ENCODE measurements around the gene DHRS13. TPM values are rescaled to one million over a fixed set of nuclear protein-coding genes. Genes with fewer than 3 reads are reported as not detected.
"Not testable (repeated sequence)": the region's sequence is repeated elsewhere in the genome, so short reads cannot be mapped to it uniquely, and the experiment has no call there.

Gene DHRS13
- polyA plus RNA-seq, 4 donors = 13.1 to 19.0 (median 14.7) TPM

GRCh38 chr17:28906706-28907438 is 4.0 kb upstream of the DHRS13 start:
- no peak for DNase-seq (ENCODE audit: low read depth in 4 of 4, low spot score in 3 of 4)

GRCh38 chr17:28906276-28906675 is 3.4 kb upstream of the DHRS13 start:
- no peak for DNase-seq (ENCODE audit: low read depth in 4 of 4, low spot score in 3 of 4)

GRCh38 chr17:28904800-28905199 is 1.9 kb upstream of the DHRS13 start:
- no peak for DNase-seq (ENCODE audit: low read depth in 4 of 4, low spot score in 3 of 4)

GRCh38 chr17:28903546-28903841 is 615 bp upstream of the DHRS13 start:
- not testable (repeated sequence) for DNase-seq (ENCODE audit: low read depth in 4 of 4, low spot score in 3 of 4)

- peak in 2 of 4 donors; percentile 47 to 49 for DNase-seq (ENCODE audit: low read depth in 4 of 4, low spot score in 3 of 4)
Measured at GRCh38 chr17:28901866-28902818, 737 bp downstream of the DHRS13 start.

- no peak for DNase-seq (ENCODE audit: low read depth in 4 of 4, low spot score in 3 of 4)
Measured at GRCh38 chr17:28900986-28901726, 1.7 kb downstream of the DHRS13 start.

- no peak for DNase-seq (ENCODE audit: low read depth in 4 of 4, low spot score in 3 of 4)
Measured at GRCh38 chr17:28899212-28899815, 3.6 kb downstream of the DHRS13 start.

- no peak for DNase-seq (ENCODE audit: low read depth in 4 of 4, low spot score in 3 of 4)
Measured at GRCh38 chr17:28898527-28898955, 4.3 kb downstream of the DHRS13 start.

GRCh38 chr17:28897769-28898526 is 4.9 kb downstream of the DHRS13 start:
- DNase-seq (ENCODE audit: low read depth in 4 of 4, low spot score in 3 of 4) = no peak

- peak in 1 of 4 donors; percentile 32 for DNase-seq (ENCODE audit: low read depth in 4 of 4, low spot score in 3 of 4)
Measured at GRCh38 chr17:28896884-28897768, 5.8 kb downstream of the DHRS13 start, which contains the start of gene FLOT2. TSS of gene FLOT2 (minus strand) at chr17:28897733. CDS start at chr17:28897574, 159 bp downstream.

GRCh38 chr17:28896491-28896883 is 6.4 kb downstream of the DHRS13 start:
- no peak for DNase-seq (ENCODE audit: low read depth in 4 of 4, low spot score in 3 of 4)

- no peak for DNase-seq (ENCODE audit: low read depth in 4 of 4, low spot score in 3 of 4)
Measured at GRCh38 chr17:28895794-28896447, 7.0 kb downstream of the DHRS13 start.

GRCh38 chr17:28893248-28894183 is 9.4 kb downstream of the DHRS13 start:
- DNase-seq (ENCODE audit: low read depth in 4 of 4, low spot score in 3 of 4) = not testable (repeated sequence)

GRCh38 chr17:28892024-28892423 is 10.9 kb downstream of the DHRS13 start:
- no peak for DNase-seq (ENCODE audit: low read depth in 4 of 4, low spot score in 3 of 4)

- no peak for DNase-seq (ENCODE audit: low read depth in 4 of 4, low spot score in 3 of 4)
Measured at GRCh38 chr17:28891201-28891600, 11.7 kb downstream of the DHRS13 start.

- DNase-seq (ENCODE audit: low read depth in 4 of 4, low spot score in 3 of 4) = no peak
Measured at GRCh38 chr17:28889996-28890395, 12.9 kb downstream of the DHRS13 start.

GRCh38 chr17:28888832-28889231 is 14.0 kb downstream of the DHRS13 start:
- no peak for DNase-seq (ENCODE audit: low read depth in 4 of 4, low spot score in 3 of 4)

All from right renal pelvis (tissue), 4 donors.